HepG2 (cell line): ENCODE results near the gene IQSEC1. TPM values are rescaled to one million over a fixed set of nuclear protein-coding genes. Genes with fewer than 3 reads are reported as not detected.

ENCODE experiments used
- DRAP1 ChIP-seq: IDR thresholded peaks from 2 replicates; pipeline ENCODE4 v1.6.1; 2016; ENCODE audit warnings: missing genetic modification reagents, missing compliant biosample characterization
- FOSL2 ChIP-seq: sonication (generic); formaldehyde crosslinking; IDR thresholded peaks from 2 replicates; pipeline ENCODE4 v1.4.0; 2020; ENCODE audit warnings: missing genetic modification reagents
- JDP2 ChIP-seq: sonication (generic); formaldehyde crosslinking; IDR thresholded peaks from 2 replicates; pipeline ENCODE4 v1.8.1; 2022; ENCODE audit warnings: missing genetic modification reagents, borderline replicate concordance
- MEIS2 ChIP-seq: sonication (generic); formaldehyde crosslinking; IDR thresholded peaks from 2 replicates; pipeline ENCODE4 v1.9.0; 2021; ENCODE audit warnings: mild to moderate bottlenecking, missing genetic modification reagents
- MXD3 ChIP-seq: IDR thresholded peaks from 2 replicates; pipeline ENCODE4 v1.6.1; 2016; ENCODE audit warnings: mild to moderate bottlenecking, missing biosample characterization, missing genetic modification reagents
- NR2F2 ChIP-seq: IDR thresholded peaks from 2 replicates; pipeline ENCODE4 v1.6.1; 2012; ENCODE audit warnings: low read depth, inconsistent platforms, borderline replicate concordance
- SAFB2 ChIP-seq: sonication (generic); formaldehyde crosslinking; IDR thresholded peaks from 2 replicates; pipeline ENCODE4 v1.5.1; 2020; ENCODE audit warnings: missing genetic modification reagents, low read depth, mild to moderate bottlenecking, borderline replicate concordance
- SIN3B ChIP-seq: fragments of 150-350 bp; IDR thresholded peaks from 2 replicates; pipeline ENCODE4 v1.6.1; 2014; ENCODE audit warnings: low read length
- SYNCRIP ChIP-seq: fragments of 200-400 bp; formaldehyde crosslinking; IDR thresholded peaks from 2 replicates; pipeline ENCODE4 v1.6.1; 2018; ENCODE audit warnings: mild to moderate bottlenecking, low read depth, low read length; ENCODE audit not compliant: insufficient read depth
- ZBTB10 ChIP-seq: sonication (generic); formaldehyde crosslinking; IDR thresholded peaks from 2 replicates; pipeline ENCODE4 v1.4.0; 2020; ENCODE audit warnings: missing genetic modification reagents, borderline replicate concordance
- ZNF251 ChIP-seq: sonication (generic); formaldehyde crosslinking; IDR thresholded peaks from 2 replicates; pipeline ENCODE4 v1.9.0; 2021; ENCODE audit warnings: mild to moderate bottlenecking, missing genetic modification reagents
- ZNF367 ChIP-seq: sonication (generic); formaldehyde crosslinking; IDR thresholded peaks from 2 replicates; pipeline ENCODE4 v1.4.0; 2020; ENCODE audit warnings: missing genetic modification reagents, borderline replicate concordance
- ZNF512 ChIP-seq: sonication (generic); formaldehyde crosslinking; IDR thresholded peaks from 2 replicates; pipeline ENCODE4 v1.4.0; 2020; ENCODE audit warnings: mild to moderate bottlenecking, missing genetic modification reagents
- ZNF513 ChIP-seq: sonication (generic); formaldehyde crosslinking; conservative IDR thresholded peaks from 2 replicates; pipeline ENCODE4 v1.5.0; 2020; ENCODE audit warnings: missing genetic modification reagents
- ZNF710 ChIP-seq: sonication (generic); formaldehyde crosslinking; IDR thresholded peaks from 2 replicates; pipeline ENCODE4 v1.5.0; 2020; ENCODE audit warnings: mild to moderate bottlenecking, missing genetic modification reagents, borderline replicate concordance
- ZSCAN29 ChIP-seq: sonication (generic); formaldehyde crosslinking; conservative IDR thresholded peaks from 2 replicates; pipeline ENCODE4 v1.4.0; 2020; ENCODE audit warnings: mild to moderate bottlenecking, missing genetic modification reagents
- polyA plus RNA-seq, 8 experiments: library from polyadenylated mRNA; depleted of rRNA in 3 of 8; stranded (reverse) in 7 of 8; unstranded in 1 of 8; fragments of >200 nt; fragmentation: Illumina TruSeq in 4 of 8; extraction: Trizol in 4 of 8; gene quantifications; 2 replicates each; pipeline versions ENCODE4 v1.2.1 to v1.2.3, GENCODE V29; 2011 to 2016; ENCODE audit warnings: low read depth in 4 of 8, missing spikeins in 1 of 8, mixed read lengths in 1 of 8; ENCODE audit not compliant: insufficient read depth in 1 of 8
- total RNA-seq, 5 experiments: library from RNA; depleted of rRNA; stranded (reverse); fragments of >200 nt; fragmentation: Illumina TruSeq; extraction: Trizol; gene quantifications; 2 replicates each; pipeline ENCODE4 v1.2.3, GENCODE V29; 2016; ENCODE audit warnings: low read depth in 1 of 5
- TF ChIP-seq, protein P1 (sequence below): sonication (generic); formaldehyde crosslinking; IDR thresholded peaks from 2 replicates; pipeline ENCODE4 v1.4.0; 2020; ENCODE audit warnings: missing genetic modification reagents

IQSEC1 gene
- total and polyA plus RNA-seq, 2 of the 13 experiments (the other 11 are each of a cell fraction or from before 2014, with no cell fraction given) = 17.4 to 20.2 TPM

GRCh38 chr3:12984023-12984823 lies 89.0 kb downstream of the IQSEC1 start (continued):
- TF ChIP-seq ZNF512 (CRISPR knock-in tag) = no peak
- TF ChIP-seq MEIS2 (CRISPR knock-in tag) = no peak
- TF ChIP-seq ZNF367 (CRISPR knock-in tag) = no peak
- TF ChIP-seq, protein P1, sequence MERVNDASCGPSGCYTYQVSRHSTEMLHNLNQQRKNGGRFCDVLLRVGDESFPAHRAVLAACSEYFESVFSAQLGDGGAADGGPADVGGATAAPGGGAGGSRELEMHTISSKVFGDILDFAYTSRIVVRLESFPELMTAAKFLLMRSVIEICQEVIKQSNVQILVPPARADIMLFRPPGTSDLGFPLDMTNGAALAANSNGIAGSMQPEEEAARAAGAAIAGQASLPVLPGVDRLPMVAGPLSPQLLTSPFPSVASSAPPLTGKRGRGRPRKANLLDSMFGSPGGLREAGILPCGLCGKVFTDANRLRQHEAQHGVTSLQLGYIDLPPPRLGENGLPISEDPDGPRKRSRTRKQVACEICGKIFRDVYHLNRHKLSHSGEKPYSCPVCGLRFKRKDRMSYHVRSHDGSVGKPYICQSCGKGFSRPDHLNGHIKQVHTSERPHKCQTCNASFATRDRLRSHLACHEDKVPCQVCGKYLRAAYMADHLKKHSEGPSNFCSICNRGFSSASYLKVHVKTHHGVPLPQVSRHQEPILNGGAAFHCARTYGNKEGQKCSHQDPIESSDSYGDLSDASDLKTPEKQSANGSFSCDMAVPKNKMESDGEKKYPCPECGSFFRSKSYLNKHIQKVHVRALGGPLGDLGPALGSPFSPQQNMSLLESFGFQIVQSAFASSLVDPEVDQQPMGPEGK (CRISPR knock-in tag) = peak; percentile 8; the same call in 1 of the 2 replicates
- no peak for TF ChIP-seq SYNCRIP
- TF ChIP-seq SAFB2 (CRISPR knock-in tag) = no peak
- no peak for TF ChIP-seq FOSL2 (CRISPR knock-in tag)
- TF ChIP-seq ZNF251 (CRISPR knock-in tag) = no peak
- no peak for TF ChIP-seq ZBTB10 (CRISPR knock-in tag)
- TF ChIP-seq ZNF513 (CRISPR knock-in tag) = no peak
- no peak for TF ChIP-seq SIN3B
- TF ChIP-seq NR2F2 = no peak
- no peak for TF ChIP-seq MXD3 (CRISPR knock-in tag)
- TF ChIP-seq ZSCAN29 (CRISPR knock-in tag) = no peak
- 0 out of 2 replicates have a peak, but pooled peaks have one; percentile 22 for TF ChIP-seq DRAP1 (CRISPR knock-in tag)
- peak; percentile 70; the same call in 1 of the 2 replicates for TF ChIP-seq ZNF710
- no peak for TF ChIP-seq JDP2 (CRISPR knock-in tag)
